Endothelial cell of hepatic sinusoid (primary cell): Measurements from ENCODE around the gene SLIT3.

ENCODE experiments used
- in situ Hi-C: cut with HindIII; loops from 2 replicates; pipeline ENCODE4 v1.10.0; 2017; ENCODE audit warnings: low sequenced_read_pairs

SLIT3 gene

DNA sequence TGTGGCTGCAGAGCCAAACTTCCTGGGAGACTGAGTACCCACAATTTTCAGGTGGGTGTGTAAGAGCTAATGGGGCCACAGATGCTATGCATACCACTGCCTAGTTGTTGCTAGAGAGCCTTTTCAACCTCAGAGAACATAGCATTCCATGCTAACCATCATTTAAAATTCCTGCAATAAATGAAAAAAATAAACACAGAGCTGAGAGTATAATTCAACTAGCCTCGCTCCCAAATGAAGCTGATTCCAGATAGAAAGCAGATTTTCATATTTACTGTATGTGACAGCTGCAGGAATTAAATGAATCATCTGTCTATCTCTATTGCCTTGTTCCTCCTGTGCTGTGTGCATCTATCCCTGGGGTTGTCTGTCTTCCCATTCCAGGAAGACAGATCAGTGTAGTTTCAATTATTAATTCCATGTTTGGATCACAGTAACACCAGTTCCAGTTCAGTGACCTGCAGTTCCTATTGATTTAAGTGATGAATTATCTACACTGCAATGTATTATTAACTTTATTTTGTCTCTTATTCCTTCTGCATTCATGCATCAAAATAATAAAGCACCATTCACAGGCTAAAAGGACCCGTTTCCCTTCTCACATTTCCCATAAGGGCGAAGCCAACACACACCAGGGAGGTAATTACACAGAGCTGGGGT is 324.5 kb downstream of the SLIT3 start:
- in situ Hi-C loops, result no loop called here

DNA sequence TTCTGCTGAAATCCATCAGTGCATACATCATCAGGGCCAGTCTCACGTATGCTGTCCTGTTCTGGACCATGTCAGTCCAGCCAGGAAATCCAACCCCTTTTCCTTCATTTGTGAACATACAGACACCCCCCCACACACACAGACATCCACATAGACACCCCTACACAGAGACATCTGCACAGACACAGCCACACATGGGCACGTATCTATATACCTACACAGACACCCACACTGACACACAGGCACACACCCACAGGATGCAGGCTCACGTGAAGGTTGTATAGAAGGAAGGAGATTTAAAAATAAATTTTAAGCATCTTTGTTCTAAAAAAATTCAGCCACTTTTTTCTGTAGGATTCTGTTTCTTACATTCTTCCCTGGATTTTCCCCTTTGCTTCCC is 325.6 kb downstream of the SLIT3 start:
- in situ Hi-C loops, result no loop called here

- in situ Hi-C loops, result no loop called here
Observed at GRCh38 chr5:168974082-168974481, 326.9 kb downstream of the SLIT3 start.

DNA sequence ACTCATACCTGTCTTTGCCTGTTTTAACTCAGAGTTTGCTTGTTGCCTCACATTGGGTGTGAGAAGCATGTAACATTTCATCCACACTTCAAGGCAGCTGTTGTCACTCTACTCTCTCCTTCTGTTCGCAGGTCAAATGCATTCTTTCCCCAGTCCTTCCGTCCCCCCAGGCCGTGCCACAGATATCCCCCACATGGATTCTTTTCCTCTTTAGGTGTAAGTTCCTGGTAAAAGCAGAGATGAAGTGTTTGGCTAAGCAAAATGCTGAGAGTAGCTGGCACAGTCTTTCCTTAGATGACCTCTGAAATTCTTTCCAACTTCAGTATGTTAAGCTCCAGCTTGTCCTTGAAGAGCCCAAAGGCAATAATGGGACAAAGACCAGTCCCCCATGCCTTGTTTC is 328.2 kb downstream of the SLIT3 start:
- in situ Hi-C loops, result no loop called here

GRCh38 chr5:168971100-168971499 is 329.8 kb downstream of the SLIT3 start:
- in situ Hi-C loops, result no loop called here

DNA sequence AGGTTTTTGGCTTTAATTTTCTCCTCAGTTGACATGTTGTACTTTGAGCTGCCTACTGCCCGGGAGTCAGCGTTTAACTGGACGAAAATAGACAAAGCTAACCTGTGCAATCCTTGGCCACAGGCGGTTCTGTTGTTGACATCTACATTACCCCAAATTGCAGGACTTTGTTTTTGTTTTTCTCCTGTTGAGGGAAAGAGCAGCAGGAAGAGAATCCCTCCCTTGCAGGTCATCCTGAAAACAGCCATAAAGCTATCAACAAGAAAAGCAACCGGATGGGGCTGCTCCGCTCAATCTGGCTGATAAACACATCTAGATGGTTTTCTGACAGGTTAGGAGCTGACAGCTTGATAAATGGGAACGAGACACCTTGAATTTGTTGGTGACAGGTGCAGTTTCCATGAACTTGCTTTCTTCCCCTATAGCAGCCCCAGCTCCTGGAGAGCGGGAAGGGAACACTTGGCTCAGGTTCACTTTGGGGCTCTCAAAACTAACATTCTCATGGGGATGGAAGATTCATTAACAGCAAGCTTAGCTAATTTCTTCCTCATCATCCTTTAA is 331.5 kb downstream of the SLIT3 start:
- in situ Hi-C loops, result no loop called here

DNA sequence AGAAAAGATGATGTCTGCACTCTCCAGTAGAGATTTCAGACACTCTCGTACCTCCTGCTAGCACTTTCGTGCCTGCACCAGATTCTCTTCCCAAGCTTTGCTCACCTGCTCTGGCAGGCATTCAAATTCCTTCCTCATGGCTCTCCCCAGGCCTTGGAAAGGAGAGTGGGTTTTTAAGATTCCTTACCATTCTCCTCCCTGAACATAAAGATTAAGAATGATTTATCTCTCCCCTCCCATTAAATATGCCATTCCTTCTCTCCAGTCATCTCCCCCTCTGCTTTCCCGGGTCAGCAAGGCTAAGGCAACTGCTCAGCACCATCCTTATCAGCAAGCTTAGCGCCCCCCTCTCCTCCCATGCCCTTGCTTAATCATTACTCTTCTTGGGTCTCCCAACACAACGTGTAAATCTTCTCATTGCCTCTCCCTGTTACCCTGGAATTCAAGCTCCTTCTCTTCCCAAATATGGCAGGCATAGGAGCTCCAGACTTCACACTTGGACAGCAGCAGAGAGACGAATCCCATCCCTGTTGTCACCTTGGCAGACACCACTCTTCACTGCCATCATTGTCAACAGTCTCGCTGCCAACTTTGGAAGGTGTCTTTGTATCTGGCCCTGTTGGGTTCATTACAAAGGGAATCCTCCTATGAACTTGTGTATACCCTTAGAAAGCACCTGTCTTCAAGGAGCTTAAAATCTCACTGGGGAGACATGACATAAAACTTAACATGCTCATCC is 332.9 kb downstream of the SLIT3 start:
- in situ Hi-C loops, result no loop called here

GRCh38 chr5:168965638-168966037 is 335.3 kb downstream of the SLIT3 start:
- in situ Hi-C loops, result no loop called here

DNA sequence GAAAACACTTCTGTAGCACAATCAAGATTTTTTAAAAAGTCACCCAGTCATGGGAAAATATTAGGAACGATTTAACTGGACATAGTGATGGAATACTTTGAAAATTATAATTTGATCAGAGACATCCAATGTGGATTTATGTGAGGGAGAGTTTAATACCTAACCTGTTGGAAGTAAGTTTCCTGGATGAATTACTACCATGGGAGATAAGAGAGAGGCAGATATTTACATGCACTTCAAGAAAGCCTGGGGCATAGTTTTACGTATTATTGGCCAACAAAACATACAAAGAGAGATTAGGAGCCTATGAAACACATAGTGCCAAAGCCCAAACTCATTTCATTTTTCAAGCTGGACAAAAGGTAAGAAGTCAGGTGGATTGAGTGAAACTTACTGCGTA is 336.8 kb downstream of the SLIT3 start:
- in situ Hi-C loops, result no loop called here

DNA sequence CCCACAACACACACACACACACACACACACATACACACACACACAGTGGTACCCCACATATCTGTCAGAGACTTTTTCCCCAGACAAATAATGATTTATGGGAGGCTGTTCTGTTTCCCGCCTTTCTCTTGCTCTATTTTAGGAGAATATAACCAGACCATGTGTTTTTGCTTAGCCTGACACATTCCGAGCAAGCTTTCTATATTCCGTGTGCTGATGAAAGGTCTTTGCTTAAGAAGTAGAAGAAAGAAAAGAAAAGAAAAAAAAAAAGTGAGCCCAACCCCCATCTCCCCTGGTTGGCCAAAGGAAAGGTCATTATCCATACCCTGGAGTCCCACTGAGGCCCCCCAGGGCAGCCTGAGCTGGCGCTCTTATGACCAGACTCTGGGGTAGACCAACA is 338.6 kb downstream of the SLIT3 start:
- in situ Hi-C loops, result no loop called here

DNA sequence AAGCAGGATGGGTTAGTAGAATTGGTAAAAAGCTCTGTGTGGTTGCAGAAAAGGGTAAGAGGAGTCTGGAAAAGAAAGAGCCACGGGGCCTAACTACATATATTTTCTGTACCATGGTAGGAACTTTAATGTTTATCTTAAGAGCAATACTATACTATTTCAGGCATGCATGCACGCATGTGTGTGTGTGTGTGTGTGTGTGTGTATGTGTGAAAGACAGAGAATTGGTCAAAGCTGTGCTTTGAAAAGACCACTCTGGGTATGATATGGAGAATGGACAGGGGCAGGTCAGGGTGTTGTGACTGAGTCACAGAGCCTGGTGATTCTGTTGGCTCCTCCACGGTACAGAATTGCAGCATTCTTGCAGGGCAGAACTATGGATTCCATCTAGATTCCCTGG is 339.3 kb downstream of the SLIT3 start:
- in situ Hi-C loops, result no loop called here

DNA sequence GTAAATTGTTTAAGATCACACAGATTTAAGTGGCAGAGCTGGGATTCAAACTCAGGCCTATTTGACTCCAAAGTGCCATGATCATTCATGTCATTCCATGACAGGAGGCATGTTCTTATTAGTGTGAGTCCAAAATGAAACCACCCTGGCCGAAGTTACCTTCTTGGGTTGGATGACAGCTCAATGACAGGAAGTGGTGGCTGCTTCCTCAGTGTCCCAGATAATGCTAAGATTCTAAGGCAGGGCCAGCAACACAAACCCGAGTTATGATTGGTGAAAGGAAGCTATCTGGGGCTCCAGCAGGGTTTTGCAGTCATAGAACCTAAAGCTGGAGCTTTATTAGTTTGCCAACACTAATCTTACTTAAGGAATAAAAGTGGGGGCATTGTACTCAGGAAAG is 340.4 kb downstream of the SLIT3 start:
- in situ Hi-C loops, result no loop called here

DNA sequence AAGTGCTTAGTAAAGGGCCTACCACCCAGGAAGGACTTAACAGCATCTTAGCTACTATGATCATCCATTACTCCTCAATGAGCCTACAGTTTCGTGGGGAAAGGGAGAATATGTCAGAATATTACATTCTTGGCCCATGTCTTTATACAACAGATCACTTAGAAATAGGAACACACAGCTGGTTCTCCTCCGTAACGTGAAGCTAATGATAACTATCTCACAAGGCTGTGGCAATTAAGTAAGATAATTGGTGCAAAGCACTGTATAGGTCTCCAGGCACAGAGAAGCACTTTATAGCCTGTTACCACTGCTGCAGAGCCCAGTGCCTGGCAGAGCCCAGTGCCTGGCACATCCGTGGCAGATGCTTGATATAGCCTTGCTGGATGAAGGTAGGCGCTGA is 347.6 kb downstream of the SLIT3 start:
- in situ Hi-C loops, result no loop called here

- in situ Hi-C loops, result no loop called here
Observed at GRCh38 chr5:168952196-168952595, 348.7 kb downstream of the SLIT3 start.

DNA sequence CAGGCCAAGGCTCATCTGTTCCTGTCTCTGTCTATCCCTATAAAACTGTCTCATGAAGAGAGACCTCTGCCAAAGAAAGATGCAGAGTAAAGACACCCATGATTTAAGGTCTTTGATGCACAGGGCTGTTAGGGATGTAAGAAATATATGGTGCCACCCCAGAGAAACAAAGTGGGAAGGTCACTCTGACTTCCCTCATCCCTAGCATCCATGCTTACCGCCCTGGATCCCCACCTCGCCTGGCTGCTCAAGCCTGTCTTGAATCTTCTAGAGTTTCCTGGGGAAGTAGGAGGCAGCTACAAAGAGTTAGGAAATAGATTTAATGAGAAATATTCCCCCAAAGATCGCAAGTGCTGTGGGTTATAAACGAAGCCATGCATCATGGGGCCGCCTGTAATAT is 349.2 kb downstream of the SLIT3 start:
- in situ Hi-C loops, result no loop called here

GRCh38 chr5:168951356-168951755 is 349.6 kb downstream of the SLIT3 start:
- in situ Hi-C loops, result no loop called here

DNA sequence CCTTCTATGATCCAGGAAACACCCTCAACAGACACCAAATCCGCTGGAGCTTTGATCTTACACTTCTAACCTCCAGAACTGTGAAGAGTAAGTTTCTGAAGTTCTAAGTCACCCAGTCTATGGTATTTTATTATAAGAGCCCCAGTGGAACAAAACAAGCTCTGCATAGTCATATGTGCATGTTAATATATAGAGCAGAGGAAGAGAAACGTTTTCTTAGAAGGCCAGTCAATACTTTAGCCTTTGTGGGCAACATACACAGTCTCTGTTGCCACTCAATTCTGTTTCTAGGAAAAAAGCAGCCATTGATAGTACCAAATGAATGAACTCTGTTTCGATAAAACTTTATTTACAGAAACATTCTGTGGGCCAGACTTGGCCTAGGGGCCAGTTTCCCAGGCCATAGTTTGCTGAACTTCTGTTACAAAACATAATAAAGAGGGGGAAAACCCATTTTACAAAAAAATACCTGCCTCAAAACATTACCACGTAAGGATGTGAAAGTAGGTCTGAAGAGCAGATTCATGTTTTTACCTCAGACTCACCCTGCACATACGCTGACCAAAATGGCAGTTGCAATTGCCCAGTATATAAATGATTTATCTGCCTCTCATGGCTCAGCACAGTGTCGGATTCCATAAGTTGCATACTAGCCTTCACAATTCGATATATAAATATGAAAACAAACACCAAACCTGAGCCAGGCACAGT is 350.5 kb downstream of the SLIT3 start:
- in situ Hi-C loops, result no loop called here

- in situ Hi-C loops, result no loop called here
Observed at GRCh38 chr5:168948746-168949145, 352.2 kb downstream of the SLIT3 start.

DNA sequence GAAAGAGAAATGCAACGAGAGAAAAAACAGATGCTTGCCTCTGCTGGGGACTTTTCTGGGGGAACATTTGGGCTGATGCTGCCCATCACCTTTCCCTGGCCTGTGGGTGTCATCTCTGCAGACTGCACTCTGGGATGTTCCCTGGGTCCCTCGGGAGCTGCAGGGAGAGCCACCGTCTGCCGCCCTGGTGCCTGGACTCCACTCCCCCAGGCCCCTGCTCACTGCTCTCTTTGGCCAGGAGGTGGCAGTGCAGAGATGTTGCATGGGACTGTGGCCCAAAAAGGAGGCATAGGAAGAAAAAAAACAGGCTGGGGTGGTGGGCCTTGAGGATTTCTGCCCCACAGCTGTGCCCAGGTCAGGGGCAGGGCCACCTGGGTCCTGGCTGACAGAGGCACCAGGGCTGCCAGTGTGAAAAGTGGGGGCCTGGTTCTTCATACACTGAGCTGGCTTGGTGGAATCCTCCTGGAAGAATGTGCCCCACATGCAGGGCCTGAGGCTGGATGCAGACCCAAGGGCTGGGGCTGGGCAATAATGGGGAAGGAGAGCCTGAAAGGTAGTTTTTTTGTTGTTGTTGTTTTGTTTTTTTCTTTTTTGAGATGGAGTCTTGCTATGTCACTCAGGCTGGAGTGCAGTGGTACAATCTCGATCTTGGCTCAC is 353.6 kb downstream of the SLIT3 start:
- in situ Hi-C loops, result no loop called here

GRCh38 chr5:168946363-168946762 is 354.6 kb downstream of the SLIT3 start:
- in situ Hi-C loops, result no loop called here

DNA sequence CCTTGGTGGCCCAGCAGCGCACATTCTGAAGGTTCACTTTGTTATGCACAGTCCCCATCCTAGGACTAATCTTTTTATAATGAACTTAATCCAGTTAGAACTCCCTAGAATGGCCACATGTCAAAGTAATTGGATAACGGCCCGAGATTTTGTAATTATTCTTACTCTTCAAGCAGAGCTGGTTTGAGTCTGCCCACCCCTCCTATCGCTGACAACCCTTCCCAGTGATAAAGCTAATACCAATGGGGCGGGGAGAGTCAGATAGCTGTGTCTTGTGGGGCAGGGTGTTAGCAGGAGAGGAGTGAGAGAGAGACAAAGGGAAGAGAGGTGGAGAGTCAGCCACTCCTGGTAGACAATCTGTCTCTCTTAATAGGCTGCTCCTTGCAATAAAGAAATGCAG is 356.9 kb downstream of the SLIT3 start:
- in situ Hi-C loops, result no loop called here
